SK-N-SH treated with all-trans-retinoic acid at 6 μM for 48 hours (cell line): ENCODE results near the gene SUGCT.

ENCODE experiments used
- ATAC-seq: fragments of 200-7000 bp; cut with Tn5 transposase; 3 replicates; pipeline ENCODE4 v1.9.1; 2020; ENCODE audit warnings: mild to moderate bottlenecking, moderate library complexity
- ARNTL ChIP-seq: fragments of 450-650 bp; formaldehyde crosslinking; IDR thresholded peaks from 2 replicates; pipeline ENCODE4 v1.5.0; 2020; ENCODE audit warnings: low read depth, mild to moderate bottlenecking, moderate library complexity, borderline replicate concordance
- BACH2 ChIP-seq: fragments of 250-450 bp; sonication (Bioruptor Pico); IDR thresholded peaks from 2 replicates; pipeline ENCODE4 v1.9.0; 2021; ENCODE audit warnings: mild to moderate bottlenecking, borderline replicate concordance
- CREB5 ChIP-seq: fragments of 250-450 bp; sonication (Bioruptor Pico); IDR thresholded peaks from 2 replicates; pipeline ENCODE4 v1.5.1; 2020; ENCODE audit warnings: low read depth, mild to moderate bottlenecking, moderate library complexity
- CSDC2 ChIP-seq: fragments of 250-450 bp; sonication (Bioruptor Pico); IDR thresholded peaks from 2 replicates; pipeline ENCODE4 v1.5.0; 2020; ENCODE audit warnings: mild to moderate bottlenecking, moderate library complexity
- CSRNP3 ChIP-seq: fragments of 250-450 bp; sonication (Bioruptor Pico); IDR thresholded peaks from 2 replicates; pipeline ENCODE4 v1.5.1; 2021; ENCODE audit warnings: mild to moderate bottlenecking, moderate library complexity
- ESRRG ChIP-seq: fragments of 250-450 bp; sonication (Bioruptor Pico); IDR thresholded peaks from 2 replicates; pipeline ENCODE4 v1.6.1; 2021; ENCODE audit warnings: mild to moderate bottlenecking
- GLIS3 ChIP-seq: fragments of 250-450 bp; sonication (Bioruptor Pico); IDR thresholded peaks from 2 replicates; pipeline ENCODE4 v1.5.0; 2020; ENCODE audit warnings: mild to moderate bottlenecking, moderate library complexity
- ISL1 ChIP-seq: fragments of 250-450 bp; sonication (Bioruptor Pico); IDR thresholded peaks from 2 replicates; pipeline ENCODE4 v2.1.2; 2022; ENCODE audit warnings: mild to moderate bottlenecking, moderate library complexity
- OSR1 ChIP-seq: fragments of 250-450 bp; sonication (Bioruptor Pico); IDR thresholded peaks from 2 replicates; pipeline ENCODE4 v1.8.0; 2022; ENCODE audit warnings: moderate library complexity, mild to moderate bottlenecking, inconsistent platforms
- PATZ1 ChIP-seq: fragments of 250-450 bp; sonication (Bioruptor Pico); IDR thresholded peaks from 2 replicates; pipeline ENCODE4 v1.8.0; 2020; ENCODE audit warnings: mild to moderate bottlenecking, moderate library complexity, borderline replicate concordance
- POU6F1 ChIP-seq: fragments of 250-450 bp; sonication (Bioruptor Pico); IDR thresholded peaks from 2 replicates; pipeline ENCODE4 v1.8.0; 2021; ENCODE audit warnings: low read depth, mild to moderate bottlenecking, moderate library complexity, borderline replicate concordance
- PPARA ChIP-seq: fragments of 250-450 bp; sonication (Bioruptor Pico); IDR thresholded peaks from 2 replicates; pipeline ENCODE4 v1.5.0; 2020; ENCODE audit warnings: mild to moderate bottlenecking, borderline replicate concordance
- RARB ChIP-seq: fragments of 250-450 bp; sonication (Bioruptor Pico); IDR thresholded peaks from 2 replicates; pipeline ENCODE4 v1.8.0; 2021; ENCODE audit warnings: mild to moderate bottlenecking, moderate library complexity
- SNAI2 ChIP-seq: fragments of 250-450 bp; sonication (Bioruptor Pico); IDR thresholded peaks from 2 replicates; pipeline ENCODE4 v1.5.0; 2020; ENCODE audit warnings: mild to moderate bottlenecking, moderate library complexity
- TCF4 ChIP-seq: fragments of 250-450 bp; sonication (Bioruptor Pico); IDR thresholded peaks from 2 replicates; pipeline ENCODE4 v1.8.0; 2021; ENCODE audit warnings: mild to moderate bottlenecking, moderate library complexity, borderline replicate concordance
- ZC3H10 ChIP-seq: fragments of 250-450 bp; sonication (Bioruptor Pico); IDR thresholded peaks from 2 replicates; pipeline ENCODE4 v1.5.1; 2021; ENCODE audit warnings: mild to moderate bottlenecking, moderate library complexity
- ZFP3 ChIP-seq: fragments of 250-450 bp; sonication (Bioruptor Pico); IDR thresholded peaks from 2 replicates; pipeline ENCODE4 v1.5.0; 2020; ENCODE audit warnings: mild to moderate bottlenecking, moderate library complexity
- ZFP30 ChIP-seq: fragments of 450-650 bp; formaldehyde crosslinking; IDR thresholded peaks from 2 replicates; pipeline ENCODE4 v1.5.0; 2022; ENCODE audit warnings: mild to moderate bottlenecking, moderate library complexity
- ZNF70 ChIP-seq: fragments of 450-650 bp; formaldehyde crosslinking; IDR thresholded peaks from 2 replicates; pipeline ENCODE4 v1.5.0; 2020; ENCODE audit warnings: mild to moderate bottlenecking, moderate library complexity
- ZNF8 ChIP-seq: fragments of 450-650 bp; formaldehyde crosslinking; IDR thresholded peaks from 2 replicates; pipeline ENCODE4 v1.5.0; 2020; ENCODE audit warnings: mild to moderate bottlenecking, moderate library complexity

SUGCT gene

GRCh38 chr7:40611095-40611871 is 476.5 kb downstream of the SUGCT start (continued):
- TF ChIP-seq ZNF70 (CRISPR knock-in tag), result no peak
- no peak for TF ChIP-seq SNAI2

GRCh38 chr7:40612298-40612697 is 477.5 kb downstream of the SUGCT start:
- no peak for TF ChIP-seq CREB5 (CRISPR knock-in tag)
- TF ChIP-seq POU6F1 (CRISPR knock-in tag), result no peak
- TF ChIP-seq ARNTL (CRISPR knock-in tag), result no peak
- TF ChIP-seq PATZ1 (CRISPR knock-in tag), result no peak
- no peak for TF ChIP-seq GLIS3 (CRISPR knock-in tag)
- TF ChIP-seq ISL1 (CRISPR knock-in tag), result no peak
- TF ChIP-seq ZFP3 (CRISPR knock-in tag), result no peak
- TF ChIP-seq SNAI2, result no peak
- ATAC-seq, result no peak; the same call in 2 of the 3 replicates

- ATAC-seq, result no peak
- TF ChIP-seq CSRNP3 (CRISPR knock-in tag), result no peak
- TF ChIP-seq ISL1 (CRISPR knock-in tag), result peak; percentile 89
- TF ChIP-seq CSDC2 (CRISPR knock-in tag), result no peak
- peak; percentile 18; the same call in 1 of the 2 replicates for TF ChIP-seq SNAI2
- no peak for TF ChIP-seq PATZ1 (CRISPR knock-in tag)
- no peak for TF ChIP-seq ZFP3 (CRISPR knock-in tag)
- TF ChIP-seq PPARA (CRISPR knock-in tag), result no peak
- 0 out of 2 replicates have a peak, but pooled peaks have one; percentile 10 for TF ChIP-seq ESRRG (CRISPR knock-in tag)
- TF ChIP-seq CREB5 (CRISPR knock-in tag), result peak; percentile 85
- TF ChIP-seq ZC3H10 (CRISPR knock-in tag), result no peak
- TF ChIP-seq TCF4 (CRISPR knock-in tag), result peak; percentile 37
Measured at GRCh38 chr7:40619647-40620046, 484.8 kb downstream of the SUGCT start.

- no peak; the same call in 2 of the 3 replicates for ATAC-seq
- TF ChIP-seq ZFP30 (CRISPR knock-in tag) (no peak), GLIS3 (CRISPR knock-in tag) (peak; percentile 81), TCF4 (CRISPR knock-in tag) (peak; percentile 99), ISL1 (CRISPR knock-in tag) (peak; percentile 57), RARB (CRISPR knock-in tag) (no peak), ZNF70 (CRISPR knock-in tag) (no peak), OSR1 (CRISPR knock-in tag) (no peak), CSRNP3 (CRISPR knock-in tag) (peak; percentile 76; the same call in 1 of the 2 replicates), ZNF8 (CRISPR knock-in tag) (peak; percentile 20; the same call in 1 of the 2 replicates), POU6F1 (CRISPR knock-in tag) (no peak), SNAI2 (no peak), BACH2 (CRISPR knock-in tag) (no peak), CSDC2 (CRISPR knock-in tag) (no peak), ZC3H10 (CRISPR knock-in tag) (no peak)
Measured at GRCh38 chr7:40621592-40621998, 486.8 kb downstream of the SUGCT start.
